HG02938 (cell line): ENCODE data around the gene MSI2.

ENCODE experiments used
- ATAC-seq: cut with Tn5 transposase; IDR thresholded peaks from one replicate; pipeline ENCODE4 v1.9.1; 2021; ENCODE audit warnings: mild to moderate bottlenecking, moderate library complexity; ENCODE audit not compliant: unreplicated experiment

Gene MSI2

GRCh38 chr17:57313097-57313835, 56.9 kb downstream of the MSI2 start:
- no peak for ATAC-seq

GRCh38 chr17:57315061-57316015, 59.0 kb downstream of the MSI2 start:
- ATAC-seq: no peak

GRCh38 chr17:57316361-57316760, 60.0 kb downstream of the MSI2 start:
- no peak for ATAC-seq

GRCh38 chr17:57317079-57317478, 60.8 kb downstream of the MSI2 start:
- ATAC-seq: no peak

- no peak for ATAC-seq
Observed at GRCh38 chr17:57318913-57319312, 62.6 kb downstream of the MSI2 start.

GRCh38 chr17:57319806-57320205, 63.5 kb downstream of the MSI2 start:
- no peak for ATAC-seq

GRCh38 chr17:57323391-57323790, 67.1 kb downstream of the MSI2 start:
- no peak for ATAC-seq

- ATAC-seq: no peak
Observed at GRCh38 chr17:57324060-57324459, 67.7 kb downstream of the MSI2 start.

GRCh38 chr17:57324631-57325030, 68.3 kb downstream of the MSI2 start:
- no peak for ATAC-seq

GRCh38 chr17:57326336-57326735, 70.0 kb downstream of the MSI2 start:
- ATAC-seq: no peak

- ATAC-seq: no peak
Observed at GRCh38 chr17:57326764-57327163, 70.4 kb downstream of the MSI2 start.

- ATAC-seq: no peak
Observed at GRCh38 chr17:57327176-57327970, 71.0 kb downstream of the MSI2 start.

- ATAC-seq: no peak
Observed at GRCh38 chr17:57328109-57328882, 72.0 kb downstream of the MSI2 start.

GRCh38 chr17:57329380-57330214, 73.3 kb downstream of the MSI2 start:
- no peak for ATAC-seq

GRCh38 chr17:57330587-57330986, 74.3 kb downstream of the MSI2 start:
- ATAC-seq: no peak

- no peak for ATAC-seq
Observed at GRCh38 chr17:57331423-57331822, 75.1 kb downstream of the MSI2 start.

- no peak for ATAC-seq
Observed at GRCh38 chr17:57332501-57332900, 76.2 kb downstream of the MSI2 start.

GRCh38 chr17:57335195-57335792, 79.0 kb downstream of the MSI2 start:
- ATAC-seq: no peak

GRCh38 chr17:57337390-57337789, 81.1 kb downstream of the MSI2 start:
- no peak for ATAC-seq
